HepG2 (cell line): Measurements from ENCODE around the gene ZNF292. TPM values are rescaled to one million over a fixed set of nuclear protein-coding genes. Genes with fewer than 3 reads are reported as not detected.

ENCODE experiments used
- ATAC-seq: fragments of 200-7000 bp; cut with Tn5 transposase; 3 replicates; pipeline ENCODE4 v1.9.1; 2020; ENCODE audit warnings: mild to moderate bottlenecking, moderate library complexity
- BruUV-seq: library from RNA; stranded (reverse); fragments of 400-500 nt; replicated peaks from 2 replicates; lab custom pipeline; 2021; lab: Mats Ljungman, UMichigan
- CTCF ChIA-PET: fragments of 300-600 bp; formaldehyde crosslinking; extraction: SDS; loops from one replicate; lab custom pipeline; 2021; ENCODE audit warnings: low total read pairs, inconsistent platforms, low intra/inter-chr PET ratio; lab: Yijun Ruan, JAX
- POLR2A ChIA-PET: fragments of 350-600 bp; sonication (Branson Sonifier 250); formaldehyde crosslinking; loops from one replicate; lab custom pipeline; 2020; ENCODE audit warnings: antibody characterized with exemption, inconsistent platforms; lab: Yijun Ruan, JAX
- DNase-seq: peaks from one replicate; pipeline ENCODE4 v3.0.0-alpha.2; 2015; ENCODE audit warnings: low spot score
- FAIRE-seq: peaks from 3 replicates; lab custom pipeline; 2011; peaks lifted over from hg19 to GRCh38; lab: Jason Lieb, UNC
- H2AFZ ChIP-seq: one replicate; pipeline ENCODE4 v1.6.1; 2011; ENCODE audit warnings: low read length, inconsistent platforms
- H3K27ac ChIP-seq: fragments of 300-600 bp; 3 replicates; pipeline ENCODE4 v1.8.0; 2011; ENCODE audit warnings: mixed run types, mild to moderate bottlenecking, mixed read lengths, low read length, inconsistent platforms; ENCODE audit not compliant: insufficient read depth; ENCODE audit errors: extremely low read length
- H3K27me3 ChIP-seq, 2 experiments: fragments of 200-600 bp in 1 of 2; 2 replicates in 1 of 2; 3 replicates in 1 of 2; pipeline versions ENCODE4 v1.6.0 to v1.8.0; 2011; ENCODE audit warnings: low read length in 2 of 2, mild to moderate bottlenecking in 2 of 2, moderate library complexity in 2 of 2, inconsistent platforms in 1 of 2; ENCODE audit not compliant: insufficient read depth in 2 of 2, control insufficient read depth in 1 of 2
- H3K36me3 ChIP-seq, 2 experiments: fragments of 200-600 bp in 1 of 2; replicated peaks in 1 of 2; 2 replicates in 1 of 2; 3 replicates in 1 of 2; pipeline versions ENCODE4 v1.5.1 to v1.8.0; 2011; ENCODE audit warnings: low read length in 2 of 2, inconsistent platforms in 1 of 2; ENCODE audit not compliant: insufficient read depth in 2 of 2, control insufficient read depth in 1 of 2
- H3K4me1 ChIP-seq: 2 replicates; pipeline ENCODE4 v1.5.1; 2012; ENCODE audit warnings: low read length, inconsistent platforms; ENCODE audit not compliant: insufficient read depth
- H3K4me2 ChIP-seq: 2 replicates; pipeline ENCODE4 v1.6.0; 2011; ENCODE audit warnings: low read depth, low read length, inconsistent platforms
- H3K4me3 ChIP-seq, 3 experiments: fragments of 200-600 bp in 1 of 3; sonication (generic), shearing (Covaris generic) in 1 of 3; replicated peaks in 1 of 3; 2 replicates each; pipeline ENCODE4 v1.5.1; 2011 to 2016; ENCODE audit warnings: low read length in 3 of 3, inconsistent platforms in 2 of 3, low read depth in 2 of 3, mild to moderate bottlenecking in 2 of 3, control low read depth in 1 of 3, mixed read lengths in 1 of 3; ENCODE audit not compliant: insufficient read depth in 1 of 3
- H3K79me2 ChIP-seq: one replicate; pipeline ENCODE4 v1.6.1; 2011; ENCODE audit warnings: low read length, inconsistent platforms; ENCODE audit not compliant: insufficient read depth
- H3K9ac ChIP-seq: 2 replicates; pipeline ENCODE4 v1.6.0; 2011; ENCODE audit warnings: mild to moderate bottlenecking, low read depth, low read length, inconsistent platforms; ENCODE audit not compliant: insufficient read depth
- H3K9me3 ChIP-seq: 2 replicates; pipeline ENCODE4 v1.5.1; 2012; ENCODE audit warnings: mild to moderate bottlenecking, low read length
- H4K20me1 ChIP-seq: 2 replicates; pipeline ENCODE4 v1.6.0; 2011; ENCODE audit warnings: inconsistent platforms, mild to moderate bottlenecking, low read length, moderate library complexity; ENCODE audit not compliant: insufficient read depth
- DNMT3B ChIP-seq: conservative IDR thresholded peaks from 2 replicates; pipeline ENCODE4 v1.6.1; 2016; ENCODE audit warnings: missing biosample characterization, control low read depth
- ERF ChIP-seq: IDR thresholded peaks from 2 replicates; pipeline ENCODE4 v1.6.1; 2018; ENCODE audit warnings: missing biosample characterization, missing genetic modification reagents
- HOXA5 ChIP-seq: sonication (generic); formaldehyde crosslinking; IDR thresholded peaks from 2 replicates; pipeline ENCODE4 v1.4.0; 2020; ENCODE audit warnings: missing genetic modification reagents
- JUN ChIP-seq: sonication (generic); formaldehyde crosslinking; IDR thresholded peaks from 2 replicates; pipeline ENCODE4 v1.4.0; 2020; ENCODE audit warnings: mild to moderate bottlenecking, missing genetic modification reagents
- PAF1 ChIP-seq: IDR thresholded peaks from 2 replicates; pipeline ENCODE4 v1.6.1; 2016; ENCODE audit warnings: missing genetic modification reagents, missing compliant biosample characterization
- RBFOX2 ChIP-seq: fragments of 200-400 bp; formaldehyde crosslinking; IDR thresholded peaks from 2 replicates; pipeline ENCODE4 v1.6.1; 2017; ENCODE audit warnings: low read depth, mild to moderate bottlenecking, low read length
- SALL1 ChIP-seq: sonication (generic); formaldehyde crosslinking; IDR thresholded peaks from 2 replicates; pipeline ENCODE4 v1.8.0; 2022; ENCODE audit warnings: mild to moderate bottlenecking, missing genetic modification reagents
- ZBTB21 ChIP-seq: sonication (generic); formaldehyde crosslinking; IDR thresholded peaks from 2 replicates; pipeline ENCODE4 v1.4.0; 2020; ENCODE audit warnings: missing genetic modification reagents
- ZNF224 ChIP-seq: sonication (generic); formaldehyde crosslinking; IDR thresholded peaks from 2 replicates; pipeline ENCODE4 v1.5.0; 2020; ENCODE audit warnings: mild to moderate bottlenecking, missing genetic modification reagents
- ZSCAN25 ChIP-seq: sonication (generic); formaldehyde crosslinking; IDR thresholded peaks from 2 replicates; pipeline ENCODE4 v1.8.0; 2022; ENCODE audit warnings: mild to moderate bottlenecking, missing genetic modification reagents
- WGBS: methylation state at CpG from one replicate; pipeline ENCODE4 v1.1.6; 2017; ENCODE audit warnings: low lambda C conversion rate; 5-methylcytosine and 5-hydroxymethylcytosine counted together
- in situ Hi-C: cut with HindIII; loops from 2 replicates; pipeline ENCODE4 v1.10.0; 2017; ENCODE audit warnings: low pct_unique_long_range_greater_than_20kb; ENCODE audit not compliant: extremely low pct_ligation_motif_present
- intact Hi-C: fragments of 100-400 bp; cut with micrococcal nuclease; formaldehyde crosslinking; loops from one replicate; pipeline ENCODE4 v1.10.0; 2022; ENCODE audit not compliant: unreplicated experiment
- polyA plus RNA-seq, 8 experiments: library from polyadenylated mRNA; depleted of rRNA in 3 of 8; stranded (reverse) in 7 of 8; unstranded in 1 of 8; fragments of >200 nt; fragmentation: Illumina TruSeq in 4 of 8; extraction: Trizol in 4 of 8; gene quantifications; 2 replicates each; pipeline versions ENCODE4 v1.2.1 to v1.2.3, GENCODE V29; 2011 to 2016; ENCODE audit warnings: low read depth in 4 of 8, missing spikeins in 1 of 8, mixed read lengths in 1 of 8; ENCODE audit not compliant: insufficient read depth in 1 of 8
- total RNA-seq, 5 experiments: library from RNA; depleted of rRNA; stranded (reverse); fragments of >200 nt; fragmentation: Illumina TruSeq; extraction: Trizol; gene quantifications; 2 replicates each; pipeline ENCODE4 v1.2.3, GENCODE V29; 2016; ENCODE audit warnings: low read depth in 1 of 5
- TF ChIP-seq, protein P1 (sequence below): IDR thresholded peaks from 2 replicates; pipeline ENCODE4 v1.6.1; 2016; ENCODE audit warnings: missing biosample characterization, missing genetic modification reagents, low read depth
- TF ChIP-seq, protein P2 (sequence below): sonication (generic); formaldehyde crosslinking; IDR thresholded peaks from 2 replicates; pipeline ENCODE4 v1.5.0; 2020; ENCODE audit warnings: missing genetic modification reagents
- TF ChIP-seq, protein P3 (sequence below): IDR thresholded peaks from 2 replicates; pipeline ENCODE4 v1.6.1; 2016; ENCODE audit warnings: mild to moderate bottlenecking, missing biosample characterization, missing genetic modification reagents

The ZNF292 gene
- total and polyA plus RNA-seq, 2 of the 13 experiments (the other 11 are each of a cell fraction or from before 2014, with no cell fraction given) = 9.9 to 12.8 TPM

DNA sequence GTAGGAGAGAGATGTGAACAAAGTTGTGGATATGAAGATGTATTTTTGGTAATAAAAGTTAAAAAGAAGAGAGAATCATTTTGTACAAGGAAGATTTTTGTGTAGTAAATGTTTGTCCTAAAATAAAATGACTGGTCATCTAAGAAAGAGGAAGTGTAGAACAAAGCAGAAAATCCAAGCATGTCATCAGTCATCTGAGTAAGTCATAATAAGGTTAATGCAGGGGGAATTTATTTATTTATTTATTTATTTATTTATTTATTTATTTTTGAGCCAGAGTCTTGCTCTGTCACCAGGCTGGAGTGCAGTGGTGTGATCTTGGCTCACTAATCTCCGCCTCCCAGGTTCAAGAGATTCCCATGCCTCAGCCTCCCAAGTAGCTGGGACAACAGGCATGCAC, 44.7 kb upstream of the ZNF292 start:
- TF ChIP-seq JUN = no peak
- no peak for TF ChIP-seq PAF1 (CRISPR knock-in tag)
- TF ChIP-seq DNMT3B (CRISPR knock-in tag) = no peak
- TF ChIP-seq ZNF224 (CRISPR knock-in tag) = no peak
- no peak for TF ChIP-seq RBFOX2
- TF ChIP-seq HOXA5 (CRISPR knock-in tag) = no peak
- TF ChIP-seq, protein P1, sequence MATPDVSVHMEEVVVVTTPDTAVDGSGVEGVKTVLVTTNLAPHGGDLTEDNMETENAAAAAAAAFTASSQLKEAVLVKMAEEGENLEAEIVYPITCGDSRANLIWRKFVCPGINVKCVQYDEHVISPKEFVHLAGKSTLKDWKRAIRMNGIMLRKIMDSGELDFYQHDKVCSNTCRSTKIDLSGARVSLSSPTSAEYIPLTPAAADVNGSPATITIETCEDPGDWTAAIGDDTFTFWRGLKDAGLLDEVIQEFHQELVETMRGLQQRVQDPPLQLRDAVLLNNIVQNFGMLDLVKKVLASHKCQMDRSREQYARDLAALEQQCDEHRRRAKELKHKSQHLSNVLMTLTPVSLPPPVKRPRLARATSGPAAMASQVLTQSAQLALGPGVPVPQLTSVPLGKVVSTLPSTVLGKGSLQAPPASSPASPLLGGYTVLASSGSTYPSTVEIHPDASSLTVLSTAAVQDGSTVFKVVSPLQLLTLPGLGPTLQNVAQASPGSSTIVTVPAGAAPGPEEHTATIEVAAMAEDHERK (CRISPR knock-in tag) = no peak
- TF ChIP-seq ERF = no peak
- TF ChIP-seq, protein P2, sequence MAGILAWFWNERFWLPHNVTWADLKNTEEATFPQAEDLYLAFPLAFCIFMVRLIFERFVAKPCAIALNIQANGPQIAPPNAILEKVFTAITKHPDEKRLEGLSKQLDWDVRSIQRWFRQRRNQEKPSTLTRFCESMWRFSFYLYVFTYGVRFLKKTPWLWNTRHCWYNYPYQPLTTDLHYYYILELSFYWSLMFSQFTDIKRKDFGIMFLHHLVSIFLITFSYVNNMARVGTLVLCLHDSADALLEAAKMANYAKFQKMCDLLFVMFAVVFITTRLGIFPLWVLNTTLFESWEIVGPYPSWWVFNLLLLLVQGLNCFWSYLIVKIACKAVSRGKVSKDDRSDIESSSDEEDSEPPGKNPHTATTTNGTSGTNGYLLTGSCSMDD = no peak
- TF ChIP-seq SALL1 (CRISPR knock-in tag) = no peak
- TF ChIP-seq ZSCAN25 (CRISPR knock-in tag) = no peak
- TF ChIP-seq, protein P3, sequence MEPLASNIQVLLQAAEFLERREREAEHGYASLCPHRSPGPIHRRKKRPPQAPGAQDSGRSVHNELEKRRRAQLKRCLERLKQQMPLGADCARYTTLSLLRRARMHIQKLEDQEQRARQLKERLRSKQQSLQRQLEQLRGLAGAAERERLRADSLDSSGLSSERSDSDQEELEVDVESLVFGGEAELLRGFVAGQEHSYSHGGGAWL (CRISPR knock-in tag) = no peak
- TF ChIP-seq ZBTB21 = no peak
- Histone ChIP-seq H3K27me3 (no peaks in the 10 kb centered on the region), H3K4me2 (no peak overlapping the region), H3K9me3 (no peaks in the 10 kb centered on the region), H3K27ac (no peak overlapping the region), H3K9ac (no peak overlapping the region), H3K36me3 (no peaks in the 10 kb centered on the region), H3K4me3 (no peak overlapping the region), H4K20me1 (no peaks in the 10 kb centered on the region), H3K4me1 (no peaks in the 10 kb centered on the region), H2AFZ (no peak overlapping the region), H3K79me2 (no peaks in the 10 kb centered on the region)
- intact Hi-C loops = no loop called here
- WGBS = 7% methylated on average over 1 of the region's 1 CpG
- in situ Hi-C loops = no loop called here
- FAIRE-seq (no peak), DNase-seq (no peak), ATAC-seq (no peak)
- ChIA-PET POLR2A (no interaction called here), CTCF (no interaction called here)
- no TSS peak for BruUV-seq
